ENCODE data around the gene FBXO41.
A peak's percentile ranks its signal among the peaks of the same experiment; 100 is the strongest.

Gene FBXO41

GRCh38 chr2:73284296-73285158, at the start of gene FBXO41:
TSS of gene FBXO41 (minus strand) at chr2:73284478. CDS start at chr2:73269630, 14,848 bp downstream.
- Histone ChIP-seq H3K9ac (ENCODE audit: low read depth, low read length) (peak within 1 kb of the TSS; percentile 86), H3K9me3 (ENCODE audit: control insufficient read depth, insufficient read depth, low read length) (no peaks in the 10 kb centered on the region), H3K36me3 (ENCODE audit: insufficient read depth, low read length) (no peaks in the 10 kb centered on the region), H3K4me1 (ENCODE audit: insufficient read depth, low read length) (peaks cover 4% of the 10 kb centered on the region; the same call in 1 of the 2 replicates)

DNA sequence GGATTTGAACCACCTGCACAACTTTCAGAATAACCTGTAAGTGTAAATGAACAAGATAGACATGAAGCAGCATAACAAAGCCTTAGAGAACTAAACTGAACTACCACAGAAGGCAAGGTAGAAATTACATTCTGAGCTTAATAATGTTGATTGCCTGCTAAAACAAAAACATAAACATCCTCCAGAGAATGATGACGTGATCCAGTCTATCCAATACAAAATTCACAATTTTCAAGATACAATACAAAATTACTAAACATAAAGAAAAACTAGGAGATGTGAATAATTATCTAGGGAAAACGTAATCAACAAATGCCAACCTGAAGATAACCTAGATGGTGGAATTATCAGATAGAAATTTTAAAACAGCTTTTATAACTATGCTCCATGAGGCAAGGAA, 49.8 kb upstream of the FBXO41 start:
- no peak overlapping the region for H3K9ac ChIP-seq (ENCODE audit: low read depth, low read length)
- H3K36me3 ChIP-seq (ENCODE audit: insufficient read depth, low read length): no peaks in the 10 kb centered on the region
- H3K4me1 ChIP-seq (ENCODE audit: insufficient read depth, low read length): no peaks in the 10 kb centered on the region
- no peaks in the 10 kb centered on the region for H3K9me3 ChIP-seq (ENCODE audit: control insufficient read depth, insufficient read depth, low read length)

- H3K4me1 ChIP-seq (ENCODE audit: insufficient read depth, low read length): no peaks in the 10 kb centered on the region
- no peak overlapping the region for H3K9ac ChIP-seq (ENCODE audit: low read depth, low read length)
- no peaks in the 10 kb centered on the region for H3K36me3 ChIP-seq (ENCODE audit: insufficient read depth, low read length)
- H3K9me3 ChIP-seq (ENCODE audit: control insufficient read depth, insufficient read depth, low read length): no peaks in the 10 kb centered on the region
These were observed 49.3 kb upstream of the FBXO41 start for GRCh38 chr2:73333564-73333963.

DNA sequence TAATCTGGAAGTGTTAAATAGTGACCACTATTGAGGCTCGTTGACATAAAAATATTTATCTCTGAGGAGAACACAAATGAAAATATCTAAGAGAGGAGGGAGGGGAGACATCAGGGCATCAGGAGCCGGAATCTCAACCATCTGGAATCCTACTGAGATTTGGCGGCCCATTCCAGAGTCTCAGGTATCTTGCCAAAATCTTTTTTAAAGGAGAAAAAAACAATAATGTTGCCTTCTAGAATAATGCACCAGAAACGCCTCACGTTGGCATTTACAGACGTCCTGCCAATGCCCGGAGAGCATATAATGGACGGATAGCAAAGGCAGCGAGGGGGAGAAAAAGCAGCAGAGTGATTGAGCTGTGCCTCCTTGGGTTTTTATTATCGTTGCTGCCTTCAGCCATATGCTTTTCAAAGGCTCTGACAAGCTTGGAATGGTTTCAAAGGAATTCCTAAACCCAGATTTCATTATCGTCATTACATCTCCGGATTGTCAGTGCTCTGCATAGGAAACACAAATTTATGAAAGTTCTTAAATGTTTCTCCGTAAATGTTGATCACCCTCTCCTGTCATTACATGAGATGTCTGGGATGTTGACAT, 39.9 kb upstream of the FBXO41 start:
- no peaks in the 10 kb centered on the region for H3K9me3 ChIP-seq (ENCODE audit: control insufficient read depth, insufficient read depth, low read length)
- no peaks in the 10 kb centered on the region for H3K4me1 ChIP-seq (ENCODE audit: insufficient read depth, low read length)
- H3K36me3 ChIP-seq (ENCODE audit: insufficient read depth, low read length): no peaks in the 10 kb centered on the region
- H3K9ac ChIP-seq (ENCODE audit: low read depth, low read length): no peak overlapping the region

DNA sequence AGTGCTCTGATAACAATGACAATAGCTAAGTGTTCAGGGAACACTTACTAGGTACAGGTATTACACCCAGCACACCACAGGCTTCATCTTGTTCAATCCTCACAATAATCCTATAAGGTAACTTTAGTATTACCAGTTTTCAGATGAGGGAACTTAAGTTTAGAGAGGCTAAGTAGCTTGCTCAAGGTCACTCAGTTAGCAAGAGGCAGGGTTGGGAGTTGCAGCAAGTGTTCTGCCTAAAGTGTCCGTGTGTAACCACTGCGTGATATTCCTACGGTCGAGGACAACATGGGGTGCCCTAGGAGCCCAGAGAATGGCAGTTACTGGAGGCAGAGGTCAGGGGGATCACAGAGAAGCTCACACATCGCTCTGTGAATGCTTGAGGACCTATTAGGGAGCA, 39.3 kb upstream of the FBXO41 start:
- Histone ChIP-seq H3K4me1 (ENCODE audit: insufficient read depth, low read length) (no peaks in the 10 kb centered on the region), H3K9me3 (ENCODE audit: control insufficient read depth, insufficient read depth, low read length) (no peaks in the 10 kb centered on the region), H3K36me3 (ENCODE audit: insufficient read depth, low read length) (no peaks in the 10 kb centered on the region), H3K9ac (ENCODE audit: low read depth, low read length) (no peak overlapping the region)

DNA sequence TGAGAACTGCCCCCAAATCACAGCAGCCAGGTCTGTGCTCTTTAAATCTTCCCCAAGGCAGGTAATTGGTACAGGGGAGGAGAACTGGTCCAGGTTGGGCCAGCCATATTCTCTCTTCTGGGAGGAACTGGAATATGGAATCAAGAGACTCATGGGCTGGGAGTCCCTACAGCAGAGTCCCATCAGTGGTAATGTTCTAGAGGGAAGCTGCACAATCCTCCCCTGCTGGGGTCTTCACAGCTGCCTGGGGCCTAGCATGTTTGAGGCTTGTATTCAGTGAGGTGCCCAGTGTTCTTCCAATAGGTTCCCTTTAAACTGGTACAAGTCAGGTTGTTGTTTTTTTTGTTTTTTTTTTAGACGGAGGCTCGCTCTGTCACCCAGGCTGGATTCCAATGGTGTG, 30.2 kb upstream of the FBXO41 start:
- Histone ChIP-seq H3K4me1 (ENCODE audit: insufficient read depth, low read length) (no peaks in the 10 kb centered on the region), H3K9me3 (ENCODE audit: control insufficient read depth, insufficient read depth, low read length) (no peaks in the 10 kb centered on the region), H3K9ac (ENCODE audit: low read depth, low read length) (no peak overlapping the region), H3K36me3 (ENCODE audit: insufficient read depth, low read length) (no peaks in the 10 kb centered on the region)

GRCh38 chr2:73307720-73308119, 23.4 kb upstream of the FBXO41 start:
- Histone ChIP-seq H3K9me3 (ENCODE audit: control insufficient read depth, insufficient read depth, low read length) (no peaks in the 10 kb centered on the region), H3K9ac (ENCODE audit: low read depth, low read length) (no peak overlapping the region), H3K4me1 (ENCODE audit: insufficient read depth, low read length) (no peaks in the 10 kb centered on the region), H3K36me3 (ENCODE audit: insufficient read depth, low read length) (no peaks in the 10 kb centered on the region)

DNA sequence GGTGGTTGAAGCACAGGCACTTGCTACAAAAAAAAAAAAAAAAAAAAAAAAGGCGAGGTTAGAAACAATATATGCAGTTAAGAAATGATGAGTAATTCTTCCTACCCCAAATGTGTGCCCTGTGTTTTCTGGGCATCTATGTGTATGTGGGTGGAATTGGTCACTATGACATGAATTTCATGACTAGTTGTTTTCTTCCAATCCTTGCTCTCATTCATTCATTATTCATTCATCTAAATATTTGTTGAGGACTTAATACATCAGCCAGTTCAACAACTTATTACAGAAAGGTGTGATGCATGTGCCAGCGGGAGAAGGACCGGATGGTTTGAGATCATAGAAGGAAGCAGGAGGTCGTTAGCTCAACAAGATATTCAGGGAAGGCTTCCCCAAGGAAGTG, 17.4 kb upstream of the FBXO41 start:
- Histone ChIP-seq H3K9me3 (ENCODE audit: control insufficient read depth, insufficient read depth, low read length) (no peaks in the 10 kb centered on the region), H3K4me1 (ENCODE audit: insufficient read depth, low read length) (no peaks in the 10 kb centered on the region), H3K36me3 (ENCODE audit: insufficient read depth, low read length) (no peaks in the 10 kb centered on the region), H3K9ac (ENCODE audit: low read depth, low read length) (no peak overlapping the region)

DNA sequence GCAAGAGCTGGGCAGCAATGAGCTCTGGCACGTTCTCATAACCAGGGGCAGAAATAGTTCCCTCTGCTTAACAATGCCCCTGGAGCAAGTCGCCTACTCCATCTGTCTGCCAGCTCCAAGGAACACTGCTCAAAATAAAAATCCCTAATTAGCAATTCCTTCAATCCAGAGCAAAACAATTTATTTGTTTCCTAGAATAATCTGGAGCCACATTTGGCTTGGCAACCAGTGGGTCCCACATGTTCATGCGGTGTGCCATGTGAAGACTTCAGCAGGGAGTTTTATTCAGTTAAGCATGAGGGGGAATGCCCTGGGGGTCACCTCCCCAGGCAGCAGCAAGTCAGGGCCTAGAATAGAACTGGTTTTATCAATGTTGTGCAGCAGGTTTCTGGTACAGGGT, 16.6 kb upstream of the FBXO41 start:
- no peak overlapping the region for H3K9ac ChIP-seq (ENCODE audit: low read depth, low read length)
- H3K36me3 ChIP-seq (ENCODE audit: insufficient read depth, low read length): no peaks in the 10 kb centered on the region
- no peaks in the 10 kb centered on the region for H3K4me1 ChIP-seq (ENCODE audit: insufficient read depth, low read length)
- no peaks in the 10 kb centered on the region for H3K9me3 ChIP-seq (ENCODE audit: control insufficient read depth, insufficient read depth, low read length)

- Histone ChIP-seq H3K9me3 (ENCODE audit: control insufficient read depth, insufficient read depth, low read length) (no peaks in the 10 kb centered on the region), H3K36me3 (ENCODE audit: insufficient read depth, low read length) (no peaks in the 10 kb centered on the region), H3K9ac (ENCODE audit: low read depth, low read length) (no peak overlapping the region), H3K4me1 (ENCODE audit: insufficient read depth, low read length) (no peaks in the 10 kb centered on the region; the same call in 1 of the 2 replicates)
These were observed 13.3 kb upstream of the FBXO41 start for GRCh38 chr2:73297586-73297985.

DNA sequence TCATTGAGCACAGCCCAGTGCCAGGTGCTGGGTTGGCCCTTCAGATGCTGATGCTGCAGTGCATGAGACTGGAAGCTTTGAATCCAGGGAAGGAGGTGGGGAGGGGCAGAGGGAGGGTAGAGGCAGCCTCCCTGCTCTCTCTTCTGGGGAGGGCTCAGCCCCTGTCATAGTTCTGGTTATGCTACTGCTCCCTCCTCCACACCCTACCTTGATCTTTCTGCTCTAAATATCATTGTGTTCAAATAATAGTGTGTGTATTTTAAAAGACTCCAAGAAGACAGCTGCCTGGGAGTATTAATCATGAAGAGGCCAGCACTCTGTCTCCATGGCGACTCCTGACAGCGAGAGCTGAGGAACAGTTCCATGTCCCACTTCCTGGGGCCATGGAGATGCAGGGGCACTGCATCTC, 12.9 kb upstream of the FBXO41 start:
- H3K36me3 ChIP-seq (ENCODE audit: insufficient read depth, low read length): no peaks in the 10 kb centered on the region
- no peaks in the 10 kb centered on the region; the same call in 1 of the 2 replicates for H3K4me1 ChIP-seq (ENCODE audit: insufficient read depth, low read length)
- no peaks in the 10 kb centered on the region for H3K9me3 ChIP-seq (ENCODE audit: control insufficient read depth, insufficient read depth, low read length)
- H3K9ac ChIP-seq (ENCODE audit: low read depth, low read length): no peak overlapping the region

GRCh38 chr2:73295751-73296400, 11.6 kb upstream of the FBXO41 start:
- no peaks in the 10 kb centered on the region for H3K36me3 ChIP-seq (ENCODE audit: insufficient read depth, low read length)
- H3K9me3 ChIP-seq (ENCODE audit: control insufficient read depth, insufficient read depth, low read length): no peaks in the 10 kb centered on the region
- no peaks in the 10 kb centered on the region; the same call in 1 of the 2 replicates for H3K4me1 ChIP-seq (ENCODE audit: insufficient read depth, low read length)
- no peak overlapping the region for H3K9ac ChIP-seq (ENCODE audit: low read depth, low read length)

DNA sequence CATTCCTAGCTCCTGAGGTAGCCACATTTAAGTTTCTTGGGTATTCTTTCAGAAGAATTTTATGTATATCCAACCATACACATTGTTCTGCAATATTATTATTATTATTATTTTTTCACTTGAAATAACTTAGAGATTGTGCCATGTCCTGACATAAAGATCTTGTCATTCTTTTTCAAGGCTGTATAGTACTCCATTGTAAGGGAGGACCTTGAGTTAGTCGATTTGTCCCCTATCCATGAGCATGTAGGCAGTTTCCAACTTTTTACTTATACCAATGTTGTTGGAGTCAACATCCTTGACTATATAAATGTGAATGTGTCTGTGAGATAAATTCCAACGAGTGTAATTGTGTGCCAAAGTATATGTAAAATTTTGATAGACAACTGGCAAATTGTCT, 10.0 kb upstream of the FBXO41 start:
- Histone ChIP-seq H3K4me1 (ENCODE audit: insufficient read depth, low read length) (no peaks in the 10 kb centered on the region; the same call in 1 of the 2 replicates), H3K9me3 (ENCODE audit: control insufficient read depth, insufficient read depth, low read length) (no peaks in the 10 kb centered on the region), H3K9ac (ENCODE audit: low read depth, low read length) (no peak overlapping the region), H3K36me3 (ENCODE audit: insufficient read depth, low read length) (no peaks in the 10 kb centered on the region)

GRCh38 chr2:73293534-73294171, 9.4 kb upstream of the FBXO41 start, which contains the start of gene EGR4:
TSS of gene EGR4 (minus strand) at chr2:73293548. CDS start at chr2:73293317, 231 bp downstream.
- Histone ChIP-seq H3K9me3 (ENCODE audit: control insufficient read depth, insufficient read depth, low read length) (no peaks in the 10 kb centered on the region), H3K36me3 (ENCODE audit: insufficient read depth, low read length) (no peaks in the 10 kb centered on the region), H3K4me1 (ENCODE audit: insufficient read depth, low read length) (no peaks in the 10 kb centered on the region; the same call in 1 of the 2 replicates), H3K9ac (ENCODE audit: low read depth, low read length) (peak within 1 kb of the TSS; percentile 43; the same call in 1 of the 2 replicates)
